Hematopoietic multipotent progenitor cell (in vitro differentiated cells): ENCODE data around the gene APOBEC3A. TPM values are rescaled to one million over a fixed set of nuclear protein-coding genes. Genes with fewer than 3 reads are reported as not detected.
A peak's percentile ranks its signal among the peaks of the same experiment; 100 is the strongest.
"Not testable (repeated sequence)": the region's sequence is repeated elsewhere in the genome, so short reads cannot be mapped to it uniquely, and the experiment has no call there.

Experiments used
- DNase-seq, 3 donors: peaks; one replicate each; pipeline ENCODE4 v3.0.0-alpha.2; 2011 to 2015; ENCODE audit warnings: low read depth in 2 of 3, low spot score in 2 of 3
- total RNA-seq: library from RNA; depleted of rRNA; stranded (reverse); fragments of >200 nt; gene quantifications from one replicate; pipeline ENCODE4 v1.2.3, GENCODE V29; 2012

Gene APOBEC3A
- total RNA-seq, 1 donor, result 1.9 TPM

GRCh38 chr22:38977289-38977688, 19.9 kb downstream of the APOBEC3A start:
- DNase-seq, result not testable (repeated sequence)

GRCh38 chr22:38980587-38980986, 23.2 kb downstream of the APOBEC3A start:
- not testable (repeated sequence) for DNase-seq

GRCh38 chr22:38981005-38981991, 23.9 kb downstream of the APOBEC3A start:
- peak in 1 of 3 donors; percentile 54 for DNase-seq

GRCh38 chr22:38981992-38982927, 24.9 kb downstream of the APOBEC3A start, which contains the start of gene APOBEC3B:
TSS of gene APOBEC3B (plus strand) at chr22:38982347. CDS start at chr22:38982454, 107 bp downstream.
- DNase-seq, result peak in 2 of 3 donors; percentile 87 to 90

GRCh38 chr22:38984224-38984623, 26.8 kb downstream of the APOBEC3A start:
- DNase-seq, result no peak

- peak; percentile 36 to 70 (median 48) for DNase-seq
Measured at GRCh38 chr22:38984784-38985757, 27.7 kb downstream of the APOBEC3A start.

- no peak for DNase-seq
Measured at GRCh38 chr22:38986629-38987028, 29.2 kb downstream of the APOBEC3A start.

GRCh38 chr22:38987171-38987895, 29.9 kb downstream of the APOBEC3A start:
- DNase-seq, result no peak

GRCh38 chr22:38989466-38989865, 32.1 kb downstream of the APOBEC3A start:
- peak in 1 of 3 donors; percentile 45 for DNase-seq

- DNase-seq, result not testable (repeated sequence)
Measured at GRCh38 chr22:38992871-38993371, 35.5 kb downstream of the APOBEC3A start.

GRCh38 chr22:38996105-38996504, 38.7 kb downstream of the APOBEC3A start:
- no peak for DNase-seq

- DNase-seq, result no peak
Measured at GRCh38 chr22:38997518-38997917, 40.1 kb downstream of the APOBEC3A start.

GRCh38 chr22:39003165-39003638, 45.8 kb downstream of the APOBEC3A start:
- peak; percentile 44 to 95 (median 91) for DNase-seq

GRCh38 chr22:39007177-39007576, 49.8 kb downstream of the APOBEC3A start:
- DNase-seq, result no peak

- DNase-seq, result peak in 1 of 3 donors; percentile 38
Measured at GRCh38 chr22:39008271-39008850, 51.0 kb downstream of the APOBEC3A start.

GRCh38 chr22:39010946-39011345, 53.5 kb downstream of the APOBEC3A start:
- no peak for DNase-seq
